GM19324 (cell line): ENCODE results near the gene BMX.

Experiments used
- ATAC-seq: cut with Tn5 transposase; IDR thresholded peaks from one replicate; pipeline ENCODE4 v1.9.1; 2021; ENCODE audit warnings: mild to moderate bottlenecking, moderate library complexity; ENCODE audit not compliant: unreplicated experiment, low FRiP score

BMX gene

DNA sequence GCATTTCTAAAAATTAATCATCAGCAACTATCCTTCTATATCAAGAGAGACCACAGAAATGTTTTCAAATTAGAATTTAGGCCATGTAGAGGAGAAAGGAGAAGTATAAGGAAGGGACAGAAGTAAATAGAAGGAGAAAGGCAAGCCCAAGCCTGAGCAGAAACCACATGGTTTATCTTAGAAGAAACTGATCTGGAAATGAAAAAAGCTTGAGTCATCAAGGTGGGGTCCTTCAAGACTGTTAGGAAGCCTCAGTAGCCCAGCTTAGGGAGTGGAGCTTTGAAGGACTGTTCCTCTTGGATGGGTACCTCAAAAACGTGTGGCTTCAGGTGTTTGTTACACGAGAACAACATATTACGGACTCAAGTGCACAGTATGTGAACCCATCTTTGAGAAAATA lies 4.5 kb downstream of the BMX start:
- no peak for ATAC-seq

DNA sequence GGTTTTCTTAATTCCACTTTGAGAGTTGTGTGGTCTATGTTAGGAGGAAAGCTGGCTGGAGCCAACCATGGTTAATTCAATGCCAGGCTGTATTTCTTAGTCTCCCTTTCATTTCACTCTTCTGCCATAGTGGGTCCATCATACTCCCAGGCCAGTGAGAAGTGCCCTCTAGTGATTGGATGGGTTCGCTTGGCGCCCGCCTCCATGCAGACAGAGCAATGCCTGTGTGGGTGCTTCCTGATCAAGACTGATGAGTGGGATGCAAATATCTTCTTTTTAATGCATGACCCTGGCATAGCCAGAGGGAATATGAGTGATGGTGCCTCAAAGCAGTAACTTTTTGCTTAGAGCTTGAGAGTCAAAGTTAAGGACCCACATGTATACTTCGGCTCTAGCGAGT lies 6.4 kb downstream of the BMX start:
- ATAC-seq = no peak

GRCh38 chrX:15509845-15510244 lies 9.2 kb downstream of the BMX start:
- ATAC-seq = no peak

GRCh38 chrX:15511563-15511962 lies 11.0 kb downstream of the BMX start:
- no peak for ATAC-seq

GRCh38 chrX:15512401-15512965 lies 11.9 kb downstream of the BMX start:
- no peak for ATAC-seq

DNA sequence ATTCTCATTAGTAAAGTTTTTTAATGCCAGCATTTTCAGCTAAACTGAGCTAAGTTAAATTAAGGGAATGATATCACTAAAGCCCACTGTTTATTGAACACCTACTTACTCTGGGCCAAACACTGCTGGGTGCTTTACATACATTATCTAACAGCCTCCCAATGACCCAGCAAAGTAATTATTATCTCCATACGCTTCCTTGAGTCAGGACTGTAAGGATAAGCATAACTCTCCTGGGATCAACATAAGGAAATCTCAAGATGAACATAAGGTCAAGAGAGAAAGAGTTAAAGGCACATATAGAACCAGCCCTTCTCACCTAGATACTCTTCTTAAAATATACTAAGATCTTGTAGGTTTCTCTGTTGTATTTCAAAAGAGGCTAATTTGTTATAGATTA lies 13.7 kb downstream of the BMX start:
- ATAC-seq = no peak

- ATAC-seq = no peak
Measured at GRCh38 chrX:15515931-15516330, 15.3 kb downstream of the BMX start.

DNA sequence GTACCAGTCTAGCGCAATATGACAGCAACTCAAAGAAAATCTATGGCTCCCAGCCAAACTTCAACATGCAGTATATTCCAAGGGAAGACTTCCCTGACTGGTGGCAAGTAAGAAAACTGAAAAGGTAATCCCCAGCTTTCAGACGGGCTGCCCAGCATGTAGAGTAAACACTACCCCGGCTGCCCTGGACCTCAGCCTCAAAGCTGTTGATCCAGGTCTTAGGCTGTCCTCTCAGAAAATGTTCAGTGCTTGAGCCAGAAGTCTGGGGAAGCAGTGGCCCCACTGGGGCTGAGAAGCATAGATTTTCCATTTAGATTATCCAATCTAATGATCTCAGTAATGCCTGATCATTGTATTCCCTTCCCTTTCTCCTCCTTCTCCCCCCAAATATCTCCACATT lies 21.9 kb downstream of the BMX start:
- no peak for ATAC-seq

DNA sequence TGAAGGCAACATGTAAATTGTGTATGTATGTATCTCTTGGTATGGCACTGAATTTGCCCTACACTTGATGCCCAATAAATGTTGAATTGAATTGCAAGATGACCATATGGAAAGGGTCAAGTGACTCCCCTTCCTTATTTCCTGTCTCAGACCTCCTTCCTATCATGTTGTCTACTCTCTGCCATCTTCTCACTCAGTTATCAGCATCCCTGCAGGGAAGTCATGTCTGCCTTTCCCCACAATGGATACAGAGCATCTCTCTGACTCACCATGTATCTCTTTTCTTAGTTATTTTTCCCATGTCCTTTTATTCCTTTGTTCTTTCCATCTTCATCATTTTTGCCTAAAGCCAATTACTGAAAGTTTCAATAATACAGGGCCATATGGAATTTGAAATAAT lies 22.5 kb downstream of the BMX start:
- no peak for ATAC-seq

- no peak for ATAC-seq
Measured at GRCh38 chrX:15524417-15524816, 23.8 kb downstream of the BMX start.

GRCh38 chrX:15525664-15526416 lies 25.2 kb downstream of the BMX start:
- ATAC-seq = no peak

DNA sequence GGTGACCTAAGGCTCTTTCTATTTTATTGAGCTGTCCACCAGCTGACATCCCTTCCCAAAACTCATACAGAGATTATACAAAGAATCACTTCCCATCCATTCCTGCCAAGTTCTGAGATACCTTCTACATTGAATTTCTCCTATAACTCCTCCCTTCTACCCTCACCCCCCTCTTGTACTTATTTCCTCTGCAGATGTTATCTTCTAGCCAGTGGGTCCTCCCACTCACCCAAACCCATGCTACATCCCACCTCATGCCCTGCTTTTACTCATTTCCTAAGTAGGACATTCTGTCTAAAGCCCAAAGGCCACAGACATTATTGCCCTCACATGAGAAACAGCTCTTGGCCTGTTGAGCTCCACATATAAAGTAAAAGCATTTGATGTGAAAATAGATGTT lies 28.6 kb downstream of the BMX start:
- ATAC-seq = no peak

- no peak for ATAC-seq
Measured at GRCh38 chrX:15530318-15530717, 29.7 kb downstream of the BMX start.

DNA sequence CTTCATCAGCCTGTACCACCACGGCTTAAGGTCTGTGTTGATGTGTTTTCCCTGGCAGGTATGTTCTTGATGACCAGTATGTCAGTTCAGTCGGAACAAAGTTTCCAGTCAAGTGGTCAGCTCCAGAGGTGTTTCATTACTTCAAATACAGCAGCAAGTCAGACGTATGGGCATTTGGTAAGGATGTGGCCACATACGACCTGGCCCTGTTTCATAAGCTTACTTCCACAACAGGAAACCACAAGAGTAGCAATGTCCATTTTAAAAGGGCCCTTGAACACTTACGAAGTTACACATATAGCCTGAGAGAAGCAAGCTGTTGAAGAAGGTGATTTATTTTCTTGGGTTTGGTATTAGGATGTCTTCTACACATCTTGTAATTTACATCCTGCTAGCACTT lies 46.1 kb downstream of the BMX start:
- no peak for ATAC-seq

- no peak for ATAC-seq
Measured at GRCh38 chrX:15547356-15547755, 46.7 kb downstream of the BMX start.

DNA sequence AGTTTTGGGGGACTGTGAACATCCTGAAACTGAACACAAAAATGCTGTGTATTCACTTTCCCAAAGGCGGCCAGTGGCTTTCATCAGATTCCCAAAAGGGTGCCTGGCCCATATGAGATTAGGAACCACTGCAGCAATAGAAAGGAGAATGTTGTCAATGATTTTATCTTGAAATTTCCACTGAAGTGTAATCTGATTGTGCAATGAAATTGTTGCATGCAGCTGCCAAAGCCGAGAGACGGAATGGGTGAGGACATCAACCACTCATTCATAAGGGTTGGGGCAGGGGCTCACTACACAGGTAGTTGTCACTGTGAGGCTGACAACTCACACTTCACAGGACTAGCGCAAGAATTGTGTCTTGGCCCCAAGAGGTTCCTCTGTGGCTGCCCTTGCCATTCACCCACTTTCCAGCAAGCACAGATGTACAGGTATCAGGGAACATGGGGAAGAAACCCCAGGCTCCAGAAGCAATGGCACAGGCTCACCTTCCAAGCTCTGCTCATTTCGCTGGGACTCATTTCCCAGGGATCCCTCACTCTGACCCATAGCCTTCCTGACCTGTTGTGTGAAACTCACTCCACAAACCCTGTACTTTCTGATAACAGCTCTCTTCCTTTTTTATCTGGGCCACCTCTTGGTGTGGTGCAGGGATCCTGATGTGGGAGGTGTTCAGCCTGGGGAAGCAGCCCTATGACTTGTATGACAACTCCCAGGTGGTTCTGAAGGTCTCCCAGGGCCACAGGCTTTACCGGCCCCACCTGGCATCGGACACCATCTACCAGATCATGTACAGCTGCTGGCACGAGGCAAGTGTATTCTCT lies 48.8 kb downstream of the BMX start:
- no peak for ATAC-seq

- ATAC-seq = no peak
Measured at GRCh38 chrX:15559227-15559626, 58.6 kb downstream of the BMX start.

GRCh38 chrX:15560924-15561323 lies 60.3 kb downstream of the BMX start:
- no peak for ATAC-seq

- ATAC-seq = no peak
Measured at GRCh38 chrX:15563056-15563455, 62.4 kb downstream of the BMX start.

DNA sequence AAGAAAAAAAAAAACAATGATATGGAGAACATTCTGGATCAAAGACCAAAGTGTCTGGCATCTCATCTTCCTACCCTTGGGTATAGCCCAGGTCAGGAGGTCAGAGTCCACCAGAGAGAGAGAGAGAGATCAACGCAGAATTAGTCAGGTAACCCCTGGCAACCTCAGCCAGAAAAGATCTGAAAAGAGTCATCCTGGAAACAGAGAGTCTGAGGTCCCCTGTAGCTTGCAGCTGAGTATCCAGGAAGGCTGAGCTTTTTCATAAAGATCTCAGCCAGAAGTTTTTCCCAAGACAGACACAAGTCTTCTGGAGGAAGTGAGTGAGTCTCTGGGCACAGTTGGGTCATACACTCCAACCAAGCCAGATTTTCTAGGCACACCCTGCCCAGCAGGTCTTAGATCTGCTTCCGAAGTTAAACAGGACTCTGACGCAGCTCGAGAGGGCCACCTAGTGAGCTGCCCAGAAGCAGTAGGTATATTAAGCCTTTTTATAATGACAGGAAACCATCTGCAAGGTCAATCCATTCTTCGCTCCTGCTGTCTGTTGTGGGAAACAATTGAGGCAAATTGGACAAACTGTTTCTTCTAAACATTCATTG lies 64.5 kb downstream of the BMX start:
- ATAC-seq = no peak

- no peak for ATAC-seq
Measured at GRCh38 chrX:15566244-15566643, 65.6 kb downstream of the BMX start.
